D721Med (cell line): ENCODE results near the gene SYNPR.

Source experiments
- DNase-seq: peaks from one replicate; pipeline ENCODE4 v3.0.0; 2011; ENCODE audit warnings: low spot score; ENCODE audit not compliant: insufficient read length
- FAIRE-seq: peaks from 2 replicates; lab custom pipeline; 2011; peaks lifted over from hg19 to GRCh38; lab: Jason Lieb, UNC
- CTCF ChIP-seq: IDR thresholded peaks from 2 replicates; pipeline ENCODE4 v1.5.1; 2012; ENCODE audit warnings: mild to moderate bottlenecking, control low read depth; ENCODE audit not compliant: insufficient read depth; ENCODE audit errors: missing control alignments

SYNPR gene

GRCh38 chr3:63303238-63303637, 25.1 kb downstream of the SYNPR start:
- no peak for FAIRE-seq
- no peak for TF ChIP-seq CTCF
- DNase-seq: no peak

DNA sequence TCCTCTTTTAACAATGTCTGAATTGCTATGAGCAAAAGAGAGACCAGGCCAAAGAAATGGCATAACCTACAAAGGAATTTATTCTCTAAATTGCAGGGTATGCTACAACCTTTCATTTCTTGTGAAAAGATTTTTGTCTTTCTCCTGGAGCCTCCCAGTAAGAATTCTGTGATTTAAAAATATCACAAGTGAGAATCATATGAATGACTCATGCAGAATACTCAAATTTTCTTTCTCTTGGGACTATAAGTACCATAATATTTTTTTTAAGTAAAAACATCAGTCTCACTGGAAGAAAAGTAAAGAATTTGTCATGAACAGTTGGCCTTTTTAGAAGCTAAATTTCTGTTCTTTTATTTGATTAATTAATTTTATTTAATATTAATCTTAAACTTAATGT, 26.3 kb downstream of the SYNPR start:
- DNase-seq (no peak), FAIRE-seq (no peak)
- no peak for TF ChIP-seq CTCF

GRCh38 chr3:63308072-63308471, 30.0 kb downstream of the SYNPR start:
- FAIRE-seq (no peak), DNase-seq (no peak)
- no peak for TF ChIP-seq CTCF

DNA sequence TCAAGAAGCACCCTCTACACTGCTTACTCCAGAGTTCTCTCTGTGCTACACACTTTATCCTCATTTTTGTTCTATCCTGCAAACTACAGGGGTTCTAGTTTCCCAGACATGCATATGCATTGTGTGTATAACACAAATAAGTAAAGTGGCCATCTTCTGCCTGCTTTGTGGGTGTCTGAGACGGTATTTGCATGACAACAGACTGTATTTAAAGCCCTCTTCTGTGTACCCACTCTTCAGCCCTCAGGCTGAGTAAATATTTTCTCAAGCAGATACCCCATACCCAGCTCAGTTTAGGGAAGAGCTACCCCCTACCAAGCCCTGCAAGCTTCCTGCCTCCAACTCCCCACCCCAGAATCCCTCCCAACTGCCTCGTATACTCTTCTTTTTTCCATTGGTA, 31.7 kb downstream of the SYNPR start:
- no peak for DNase-seq
- no peak for TF ChIP-seq CTCF
- FAIRE-seq: no peak

- DNase-seq (no peak), FAIRE-seq (no peak)
- no peak for TF ChIP-seq CTCF
Measured at GRCh38 chr3:63323766-63324165, 45.7 kb downstream of the SYNPR start.

- no peak for DNase-seq
- FAIRE-seq: no peak
- TF ChIP-seq CTCF: no peak
Measured at GRCh38 chr3:63324621-63325020, 46.5 kb downstream of the SYNPR start.

- FAIRE-seq: no peak
- DNase-seq: no peak
- no peak for TF ChIP-seq CTCF
Measured at GRCh38 chr3:63325386-63325785, 47.3 kb downstream of the SYNPR start.
